ENCODE data around the gene HUWE1.
"Not testable (repeated sequence)": the region's sequence is repeated elsewhere in the genome, so short reads cannot be mapped to it uniquely, and the experiment has no call there.

The HUWE1 gene

DNA sequence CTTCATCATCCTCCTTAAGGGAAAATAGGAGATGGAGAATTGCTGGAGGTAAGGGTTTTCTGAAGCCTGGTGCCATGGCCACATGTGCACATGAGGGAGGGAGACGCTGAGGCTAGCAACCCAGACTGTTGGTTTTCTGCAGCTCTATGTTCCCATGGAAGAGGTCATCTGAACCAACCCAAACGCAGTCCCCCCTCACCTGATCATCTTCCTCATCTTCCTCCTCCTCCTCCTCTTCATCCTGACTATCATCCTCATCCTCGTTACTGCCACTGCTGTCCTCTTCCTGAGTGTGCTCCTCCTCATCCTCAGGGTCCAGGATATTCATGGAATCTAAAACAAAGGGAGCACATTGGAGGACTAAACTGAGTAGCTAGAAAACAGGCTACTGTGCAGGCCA is 124.6 kb downstream of the HUWE1 start:
- Histone ChIP-seq H3K9me3 (ENCODE audit: insufficient read depth, low read depth, low read length) (no peaks in the 10 kb centered on the region), H3K4me1 (ENCODE audit: insufficient read depth, low read length) (no peaks in the 10 kb centered on the region), H3K27me3 (ENCODE audit: insufficient read depth, low read length) (no peaks in the 10 kb centered on the region), H3K4me3 (ENCODE audit: low read length) (no peak overlapping the region), H3K36me3 (ENCODE audit: insufficient read depth, low read depth, low read length) (peaks cover 99% of the 10 kb centered on the region), H3K27ac (ENCODE audit: low read length) (no peak overlapping the region), H3K9ac (ENCODE audit: low read depth, low read length) (no peak overlapping the region)

DNA sequence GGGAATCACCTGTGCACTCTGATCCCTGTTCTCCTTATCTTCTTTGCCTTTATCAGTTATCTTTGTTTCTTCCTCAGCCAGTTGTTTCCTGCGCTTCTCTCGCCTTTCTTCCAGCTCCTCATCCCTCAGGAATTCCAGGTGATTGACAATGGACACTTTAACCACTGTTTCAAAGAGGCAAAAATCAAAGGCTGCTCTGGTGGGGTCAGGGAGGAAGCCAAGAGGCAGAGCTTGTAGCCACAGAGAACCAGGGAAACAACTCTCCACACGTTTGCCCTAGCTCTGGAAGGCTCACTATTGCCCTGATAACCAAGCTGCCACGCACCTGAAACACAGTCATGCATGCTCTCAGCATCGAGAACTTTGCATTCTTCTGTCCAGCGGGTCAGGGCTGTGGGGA is 127.9 kb downstream of the HUWE1 start:
- Histone ChIP-seq H3K9ac (ENCODE audit: low read depth, low read length) (no peak overlapping the region), H3K4me1 (ENCODE audit: insufficient read depth, low read length) (no peaks in the 10 kb centered on the region), H3K9me3 (ENCODE audit: insufficient read depth, low read depth, low read length) (no peaks in the 10 kb centered on the region), H3K4me3 (ENCODE audit: low read length) (no peak overlapping the region), H3K36me3 (ENCODE audit: insufficient read depth, low read depth, low read length) (peaks cover 97% of the 10 kb centered on the region), H3K27me3 (ENCODE audit: insufficient read depth, low read length) (no peaks in the 10 kb centered on the region), H3K27ac (ENCODE audit: low read length) (no peak overlapping the region)

DNA sequence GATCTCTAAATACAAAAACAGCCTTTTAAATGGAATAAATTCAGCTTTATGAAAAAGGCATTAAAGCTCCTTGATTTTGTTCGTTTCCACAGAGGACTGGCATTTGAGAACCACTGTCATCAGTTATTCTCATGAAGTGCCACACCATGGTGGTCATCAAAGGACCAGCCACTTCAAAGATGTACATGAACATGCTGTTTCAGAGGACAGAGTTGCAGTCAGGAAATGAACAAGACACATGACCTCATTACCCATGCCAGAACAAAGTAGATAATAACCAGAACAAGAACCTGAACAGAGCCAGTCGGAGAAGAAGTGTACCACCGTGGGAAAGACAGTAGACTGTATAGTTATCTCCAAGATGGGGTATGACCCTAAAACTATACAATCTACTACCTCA is 129.7 kb downstream of the HUWE1 start:
- no peak overlapping the region for H3K9ac ChIP-seq (ENCODE audit: low read depth, low read length)
- peaks cover 96% of the 10 kb centered on the region for H3K36me3 ChIP-seq (ENCODE audit: insufficient read depth, low read depth, low read length)

DNA sequence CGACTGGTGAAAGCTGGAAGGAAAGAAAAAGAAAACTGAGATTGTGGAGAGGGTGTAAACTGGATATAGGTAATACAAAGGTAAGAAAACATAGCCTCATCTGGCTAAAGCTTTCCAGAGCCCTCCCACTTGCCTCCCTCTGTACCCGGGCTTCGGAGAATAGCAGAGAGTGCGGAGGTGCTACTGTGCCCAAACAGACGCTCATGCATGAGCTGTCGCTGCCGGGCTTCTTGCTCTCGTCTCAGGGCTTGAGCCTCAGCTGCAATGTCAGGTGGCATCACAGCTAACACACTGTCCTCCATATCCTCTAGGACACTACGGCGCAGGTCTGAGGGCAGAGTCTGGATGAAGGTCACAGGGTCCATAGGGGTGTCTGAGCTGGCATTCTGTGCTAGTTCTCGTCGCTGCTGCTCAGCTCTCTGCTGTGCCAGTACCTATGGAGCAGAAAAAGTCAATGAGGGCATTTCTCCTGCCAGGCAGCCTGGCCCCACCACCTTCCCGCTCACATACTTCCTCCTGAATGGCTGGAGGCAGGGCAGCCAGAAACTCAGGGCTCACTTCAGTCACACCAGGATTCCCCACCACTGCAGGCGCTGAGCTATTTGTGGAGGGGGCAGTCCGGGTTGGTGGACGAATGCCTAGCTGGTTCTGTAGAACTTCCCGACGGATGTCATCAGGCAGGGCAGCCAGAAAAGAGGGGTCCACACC is 135.6 kb downstream of the HUWE1 start:
- Histone ChIP-seq H3K9me3 (ENCODE audit: insufficient read depth, low read depth, low read length) (no peaks in the 10 kb centered on the region), H3K36me3 (ENCODE audit: insufficient read depth, low read depth, low read length) (peaks cover 96% of the 10 kb centered on the region), H3K4me1 (ENCODE audit: insufficient read depth, low read length) (no peaks in the 10 kb centered on the region), H3K9ac (ENCODE audit: low read depth, low read length) (no peak overlapping the region), H3K27ac (ENCODE audit: low read length) (no peak overlapping the region), H3K27me3 (ENCODE audit: insufficient read depth, low read length) (no peaks in the 10 kb centered on the region), H3K4me3 (ENCODE audit: low read length) (no peak overlapping the region)

More for the DNA sequence above, 129.7 kb downstream of the HUWE1 start:
- H3K4me1 ChIP-seq (ENCODE audit: insufficient read depth, low read length) = no peaks in the 10 kb centered on the region
- H3K27ac ChIP-seq (ENCODE audit: low read length) = no peak overlapping the region
- no peak overlapping the region for H3K4me3 ChIP-seq (ENCODE audit: low read length)
- no peaks in the 10 kb centered on the region for H3K9me3 ChIP-seq (ENCODE audit: insufficient read depth, low read depth, low read length)
- no peaks in the 10 kb centered on the region for H3K27me3 ChIP-seq (ENCODE audit: insufficient read depth, low read length)

DNA sequence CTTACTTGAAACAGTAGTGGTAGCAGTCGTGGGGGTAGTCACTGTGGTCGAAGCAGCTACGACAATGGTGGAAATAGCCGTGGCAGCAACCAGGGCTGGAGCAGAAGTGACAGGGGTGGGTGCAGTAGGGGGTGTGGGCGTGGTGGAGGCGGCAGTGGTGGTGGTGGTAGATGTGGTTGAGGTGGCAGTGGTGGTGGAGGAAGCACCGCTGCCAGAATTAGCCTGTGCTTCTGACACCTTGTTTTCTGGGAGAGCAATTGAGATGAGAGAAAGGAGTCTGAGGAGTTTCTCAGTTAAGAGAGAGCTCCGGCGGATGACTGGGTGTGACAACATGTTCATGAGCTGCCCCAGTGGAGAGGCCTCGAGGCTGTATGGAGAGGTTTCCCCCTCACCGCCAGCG is 138.9 kb downstream of the HUWE1 start:
- no peaks in the 10 kb centered on the region for H3K27me3 ChIP-seq (ENCODE audit: insufficient read depth, low read length)
- H3K4me3 ChIP-seq (ENCODE audit: low read length) = no peak overlapping the region
- no peak overlapping the region for H3K27ac ChIP-seq (ENCODE audit: low read length)
- H3K9me3 ChIP-seq (ENCODE audit: insufficient read depth, low read depth, low read length) = no peaks in the 10 kb centered on the region
- H3K9ac ChIP-seq (ENCODE audit: low read depth, low read length) = no peak overlapping the region
- no peaks in the 10 kb centered on the region for H3K4me1 ChIP-seq (ENCODE audit: insufficient read depth, low read length)
- H3K36me3 ChIP-seq (ENCODE audit: insufficient read depth, low read depth, low read length) = peaks cover 100% of the 10 kb centered on the region

DNA sequence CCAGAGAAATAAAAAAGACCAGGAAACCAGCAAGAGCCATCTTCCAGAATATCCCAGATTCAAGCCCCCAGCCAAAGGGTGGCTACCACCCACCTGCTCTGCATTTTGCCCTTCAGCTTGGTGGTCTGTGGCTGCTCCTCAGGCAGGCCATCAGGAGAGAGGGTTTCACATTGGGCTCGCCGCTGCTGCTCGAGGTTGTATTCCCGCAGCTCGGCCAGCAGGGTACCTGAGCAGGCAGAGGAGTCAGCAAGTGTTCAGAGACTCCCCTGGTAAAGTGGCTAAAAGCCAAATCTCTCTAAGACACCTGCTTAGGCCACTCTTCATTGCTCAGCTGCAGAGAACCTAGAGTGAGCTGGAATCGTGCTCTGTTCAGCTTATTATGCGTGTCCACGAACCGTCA is 141.6 kb downstream of the HUWE1 start:
- Histone ChIP-seq H3K36me3 (ENCODE audit: insufficient read depth, low read depth, low read length) (peaks cover 97% of the 10 kb centered on the region), H3K27me3 (ENCODE audit: insufficient read depth, low read length) (no peaks in the 10 kb centered on the region)

DNA sequence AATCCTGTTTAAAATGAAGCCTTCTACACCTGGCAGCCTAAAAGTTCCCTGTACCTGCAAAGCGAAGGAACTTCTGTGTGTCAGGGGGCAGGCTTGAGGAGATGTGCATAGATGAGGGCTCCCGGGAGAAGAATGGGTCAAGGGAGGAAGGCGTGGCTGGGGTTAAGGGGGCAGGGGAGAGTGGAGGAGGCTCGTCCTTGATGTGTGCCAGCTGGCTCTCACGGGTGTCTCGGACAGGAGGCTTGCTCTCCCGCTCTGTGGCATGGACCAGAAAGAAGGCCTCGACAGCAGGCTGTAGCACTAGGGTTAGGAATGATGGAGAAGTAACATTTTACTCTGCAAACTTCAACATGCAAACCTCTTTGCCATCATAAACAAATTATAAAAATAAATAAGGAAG is 147.7 kb downstream of the HUWE1 start:
- Histone ChIP-seq H3K36me3 (ENCODE audit: insufficient read depth, low read depth, low read length) (peaks cover 97% of the 10 kb centered on the region), H3K4me3 (ENCODE audit: low read length) (no peak overlapping the region), H3K9ac (ENCODE audit: low read depth, low read length) (no peak overlapping the region), H3K27me3 (ENCODE audit: insufficient read depth, low read length) (no peaks in the 10 kb centered on the region), H3K4me1 (ENCODE audit: insufficient read depth, low read length) (no peaks in the 10 kb centered on the region), H3K9me3 (ENCODE audit: insufficient read depth, low read depth, low read length) (no peaks in the 10 kb centered on the region), H3K27ac (ENCODE audit: low read length) (no peak overlapping the region)

More for the DNA sequence above, 141.6 kb downstream of the HUWE1 start:
- Histone ChIP-seq H3K4me1 (ENCODE audit: insufficient read depth, low read length) (no peaks in the 10 kb centered on the region), H3K27ac (ENCODE audit: low read length) (no peak overlapping the region), H3K4me3 (ENCODE audit: low read length) (no peak overlapping the region), H3K9me3 (ENCODE audit: insufficient read depth, low read depth, low read length) (no peaks in the 10 kb centered on the region), H3K9ac (ENCODE audit: low read depth, low read length) (no peak overlapping the region)

DNA sequence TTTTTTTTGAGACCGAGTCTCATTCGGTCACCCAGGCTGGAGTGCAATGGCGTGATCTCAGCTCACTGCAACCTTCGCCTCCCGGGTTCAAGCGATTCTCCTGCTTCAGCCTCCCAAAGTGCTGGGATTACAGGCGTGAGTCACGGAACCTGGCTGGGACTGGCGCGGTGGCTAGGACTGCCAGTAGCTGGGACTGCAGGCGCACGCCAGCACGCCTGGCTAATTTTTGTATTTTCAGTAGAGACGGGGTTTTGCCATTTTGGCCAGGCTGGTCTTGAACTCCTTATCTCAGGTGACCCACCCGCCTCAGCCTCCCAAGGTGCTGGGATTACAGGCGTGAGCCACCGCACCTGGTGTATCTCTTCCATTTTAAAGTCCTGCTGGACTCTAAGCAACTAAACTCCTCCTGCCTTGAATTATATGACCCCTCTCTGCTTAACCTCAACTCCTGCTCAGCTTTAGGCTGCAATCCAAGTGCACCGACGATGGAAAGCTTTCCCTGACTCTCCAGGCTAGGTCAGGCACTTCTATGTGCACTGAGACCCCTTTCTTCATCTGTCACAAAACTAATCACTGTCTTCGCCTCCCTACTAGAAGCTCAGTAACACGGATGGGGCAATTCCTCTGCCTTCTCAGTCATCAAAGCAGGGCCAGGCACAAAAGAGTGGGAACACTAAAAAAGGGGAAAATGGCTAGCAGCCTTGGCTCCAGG is 155.1 kb downstream of the HUWE1 start:
- H3K4me3 ChIP-seq (ENCODE audit: low read length); H3K9ac ChIP-seq (ENCODE audit: low read depth, low read length); H3K27ac ChIP-seq (ENCODE audit: low read length); H3K4me1 ChIP-seq (ENCODE audit: insufficient read depth, low read length); H3K9me3 ChIP-seq (ENCODE audit: insufficient read depth, low read depth, low read length); H3K27me3 ChIP-seq (ENCODE audit: insufficient read depth, low read length): not testable (repeated sequence)
- H3K36me3 ChIP-seq (ENCODE audit: insufficient read depth, low read depth, low read length) = peaks cover 40% of the 10 kb centered on the region

DNA sequence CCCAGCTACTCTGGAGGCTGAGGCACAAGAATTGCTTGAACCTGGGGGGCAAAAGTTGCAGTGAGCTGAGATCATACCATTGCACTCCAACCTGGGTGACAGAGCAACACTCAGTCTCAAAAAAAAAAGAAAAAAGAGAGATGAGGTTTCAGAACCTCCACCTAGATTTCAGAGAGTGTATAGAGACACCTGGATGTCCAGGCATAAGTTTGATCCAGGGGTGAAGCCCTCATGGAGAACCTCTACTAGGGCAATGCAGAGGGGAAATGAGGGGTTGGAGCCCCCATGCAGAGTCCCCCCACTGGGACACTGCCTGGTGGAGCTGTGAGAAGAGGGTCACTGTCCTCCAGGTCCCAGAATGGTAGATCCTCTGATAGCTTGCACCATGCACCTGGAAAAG is 159.5 kb downstream of the HUWE1 start:
- Histone ChIP-seq H3K36me3 (ENCODE audit: insufficient read depth, low read depth, low read length) (no peaks in the 10 kb centered on the region), H3K9me3 (ENCODE audit: insufficient read depth, low read depth, low read length) (no peaks in the 10 kb centered on the region; the same call in 1 of the 2 replicates), H3K4me3 (ENCODE audit: low read length) (no peak overlapping the region), H3K9ac (ENCODE audit: low read depth, low read length) (no peak overlapping the region), H3K27me3 (ENCODE audit: insufficient read depth, low read length) (no peaks in the 10 kb centered on the region), H3K27ac (ENCODE audit: low read length) (no peak overlapping the region), H3K4me1 (ENCODE audit: insufficient read depth, low read length) (no peaks in the 10 kb centered on the region)

DNA sequence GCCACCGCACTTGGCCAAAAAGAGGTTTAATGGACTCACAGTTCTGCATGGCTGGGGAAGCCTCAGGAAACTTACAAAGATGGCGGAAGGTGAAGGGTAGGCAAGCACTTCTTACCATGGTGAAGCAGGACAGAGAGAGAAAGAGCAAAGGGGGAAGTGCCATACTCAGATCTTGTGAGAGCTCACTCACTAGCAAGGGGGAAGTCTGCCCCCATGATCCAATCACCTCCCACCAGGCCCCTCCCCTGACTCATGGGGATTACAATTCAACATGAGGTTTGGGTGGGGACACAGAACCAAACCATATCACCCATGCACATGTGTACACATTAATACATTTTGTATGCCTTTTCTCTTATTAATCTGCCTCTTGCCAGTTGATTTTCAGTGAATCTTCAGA is 175.2 kb downstream of the HUWE1 start:
- H3K9ac ChIP-seq (ENCODE audit: low read depth, low read length) = no peak overlapping the region
- no peaks in the 10 kb centered on the region for H3K36me3 ChIP-seq (ENCODE audit: insufficient read depth, low read depth, low read length)
- H3K4me1 ChIP-seq (ENCODE audit: insufficient read depth, low read length) = no peaks in the 10 kb centered on the region
- no peak overlapping the region for H3K27ac ChIP-seq (ENCODE audit: low read length)
- no peak overlapping the region for H3K4me3 ChIP-seq (ENCODE audit: low read length)
- H3K9me3 ChIP-seq (ENCODE audit: insufficient read depth, low read depth, low read length) = no peaks in the 10 kb centered on the region
- no peaks in the 10 kb centered on the region for H3K27me3 ChIP-seq (ENCODE audit: insufficient read depth, low read length)

DNA sequence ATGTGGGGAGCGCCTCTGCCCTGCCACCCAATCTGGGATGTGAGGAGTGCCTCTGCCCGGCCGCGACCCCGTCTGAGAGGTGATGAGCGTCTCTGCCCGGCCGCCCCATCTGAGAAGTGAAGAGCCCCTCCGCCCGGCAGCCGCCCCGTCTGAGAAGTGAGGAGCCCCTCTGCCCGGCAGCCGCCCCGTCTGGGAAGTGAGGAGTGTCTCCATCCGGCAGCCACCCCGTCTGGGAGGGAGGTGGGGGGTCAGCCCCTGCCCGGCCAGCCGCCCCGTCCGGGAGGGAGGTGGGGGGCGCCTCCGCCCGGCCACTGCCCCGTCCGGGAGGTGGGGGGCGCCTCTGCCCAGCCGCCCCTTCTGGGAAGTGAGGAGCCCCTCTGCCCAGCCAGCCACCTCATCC is 182.5 kb downstream of the HUWE1 start:
- not testable (repeated sequence) for H3K27me3 ChIP-seq (ENCODE audit: insufficient read depth, low read length); H3K27ac ChIP-seq (ENCODE audit: low read length); H3K4me3 ChIP-seq (ENCODE audit: low read length); H3K9me3 ChIP-seq (ENCODE audit: insufficient read depth, low read depth, low read length); H3K36me3 ChIP-seq (ENCODE audit: insufficient read depth, low read depth, low read length); H3K4me1 ChIP-seq (ENCODE audit: insufficient read depth, low read length); H3K9ac ChIP-seq (ENCODE audit: low read depth, low read length)

DNA sequence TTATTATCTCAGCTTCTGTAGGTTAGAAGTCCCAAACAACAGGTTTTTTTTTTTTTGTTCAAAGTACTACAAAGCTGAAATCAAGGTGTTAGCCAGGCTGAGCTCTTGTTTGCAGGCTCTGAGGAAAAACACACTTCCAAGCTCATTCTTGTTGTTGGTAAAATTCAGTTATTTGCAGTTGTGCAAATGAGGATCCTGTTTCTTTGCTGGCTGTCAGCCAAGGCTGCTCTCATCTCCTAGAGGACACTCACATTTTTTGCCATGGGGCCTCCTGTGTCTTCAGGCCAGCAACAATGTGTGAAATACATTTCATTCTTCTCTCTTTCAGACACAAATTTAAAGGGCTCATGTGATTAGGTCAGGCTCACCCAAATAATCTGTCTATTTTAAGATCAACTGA is 192.1 kb downstream of the HUWE1 start:
- H3K27ac ChIP-seq (ENCODE audit: low read length) = no peak overlapping the region
- no peaks in the 10 kb centered on the region for H3K27me3 ChIP-seq (ENCODE audit: insufficient read depth, low read length)
- H3K4me1 ChIP-seq (ENCODE audit: insufficient read depth, low read length) = no peaks in the 10 kb centered on the region
- no peaks in the 10 kb centered on the region for H3K9me3 ChIP-seq (ENCODE audit: insufficient read depth, low read depth, low read length)
- no peaks in the 10 kb centered on the region for H3K36me3 ChIP-seq (ENCODE audit: insufficient read depth, low read depth, low read length)
- no peak overlapping the region for H3K4me3 ChIP-seq (ENCODE audit: low read length)
- H3K9ac ChIP-seq (ENCODE audit: low read depth, low read length) = no peak overlapping the region

All from iPS-20b (cell line).